OCI-LY3 (cell line): ENCODE measurements around the gene IDH3G.

Experiments
- H2AFZ ChIP-seq: fragments of 200-600, 300-600 bp; shearing (Covaris generic); 2 replicates; pipeline ENCODE4 v1.6.0; 2014; ENCODE audit warnings: antibody characterized with exemption, low read depth, low read length
- H3K27ac ChIP-seq: fragments of 200-600, 300-600 bp; sonication (generic); 2 replicates; pipeline ENCODE4 v1.5.1; 2014; ENCODE audit warnings: mild to moderate bottlenecking, low read length, moderate library complexity, mixed read lengths
- H3K27me3 ChIP-seq: fragments of 200-600, 300-600 bp; sonication (generic); 2 replicates; pipeline ENCODE4 v1.6.1; 2014; ENCODE audit warnings: low read depth, low read length, mixed read lengths
- H3K36me3 ChIP-seq: fragments of 200-600, 300-600 bp; sonication (generic); replicated peaks from 2 replicates; pipeline ENCODE3; 2014; ENCODE audit warnings: low read depth, low read length, mixed read lengths
- H3K4me1 ChIP-seq: fragments of 300-600, 200-600 bp; sonication (generic); 2 replicates; pipeline ENCODE4 v1.6.1; 2014; ENCODE audit warnings: low read length, mixed read lengths
- H3K4me2 ChIP-seq: fragments of 200-600, 300-600 bp; sonication (generic); 2 replicates; pipeline ENCODE4 v1.6.1; 2014; ENCODE audit warnings: low read length, mixed read lengths
- H3K4me3 ChIP-seq: fragments of 300-600, 200-600 bp; sonication (generic); 2 replicates; pipeline ENCODE4 v1.5.1; 2014; ENCODE audit warnings: antibody characterized with exemption, mild to moderate bottlenecking, low read length, moderate library complexity
- H3K79me2 ChIP-seq: fragments of 300-600, 200-600 bp; shearing (Covaris generic); 2 replicates; pipeline ENCODE4 v1.6.1; 2014; ENCODE audit warnings: mild to moderate bottlenecking, low read length, mixed read lengths
- H3K9ac ChIP-seq: fragments of 300-600, 200-600 bp; shearing (Covaris generic); 2 replicates; pipeline ENCODE4 v1.6.0; 2014; ENCODE audit warnings: mild to moderate bottlenecking, low read length, moderate library complexity
- H3K9me3 ChIP-seq: fragments of 200-600, 300-600 bp; shearing (Covaris generic); 2 replicates; pipeline ENCODE4 v1.6.1; 2014; ENCODE audit warnings: low read length, mixed read lengths; ENCODE audit not compliant: insufficient read depth
- H4K20me1 ChIP-seq: fragments of 200-600, 300-600 bp; sonication (generic); 2 replicates; pipeline ENCODE4 v1.6.1; 2016; ENCODE audit warnings: low read length, mixed read lengths; ENCODE audit not compliant: insufficient read depth
- EZH2phosphoT487 ChIP-seq: fragments of 200-600 bp; shearing (Covaris generic); IDR thresholded peaks from 2 replicates; pipeline ENCODE4 v1.6.1; 2018; ENCODE audit warnings: antibody characterized with exemption, mixed run types, low read depth
- TF ChIP-seq, protein P1 (sequence below): fragments of 200-600, 300-600 bp; sonication (generic); IDR thresholded peaks from 2 replicates; pipeline ENCODE4 v1.5.1; 2014; ENCODE audit warnings: antibody characterized with exemption, low read length, low read depth

The IDH3G gene

DNA sequence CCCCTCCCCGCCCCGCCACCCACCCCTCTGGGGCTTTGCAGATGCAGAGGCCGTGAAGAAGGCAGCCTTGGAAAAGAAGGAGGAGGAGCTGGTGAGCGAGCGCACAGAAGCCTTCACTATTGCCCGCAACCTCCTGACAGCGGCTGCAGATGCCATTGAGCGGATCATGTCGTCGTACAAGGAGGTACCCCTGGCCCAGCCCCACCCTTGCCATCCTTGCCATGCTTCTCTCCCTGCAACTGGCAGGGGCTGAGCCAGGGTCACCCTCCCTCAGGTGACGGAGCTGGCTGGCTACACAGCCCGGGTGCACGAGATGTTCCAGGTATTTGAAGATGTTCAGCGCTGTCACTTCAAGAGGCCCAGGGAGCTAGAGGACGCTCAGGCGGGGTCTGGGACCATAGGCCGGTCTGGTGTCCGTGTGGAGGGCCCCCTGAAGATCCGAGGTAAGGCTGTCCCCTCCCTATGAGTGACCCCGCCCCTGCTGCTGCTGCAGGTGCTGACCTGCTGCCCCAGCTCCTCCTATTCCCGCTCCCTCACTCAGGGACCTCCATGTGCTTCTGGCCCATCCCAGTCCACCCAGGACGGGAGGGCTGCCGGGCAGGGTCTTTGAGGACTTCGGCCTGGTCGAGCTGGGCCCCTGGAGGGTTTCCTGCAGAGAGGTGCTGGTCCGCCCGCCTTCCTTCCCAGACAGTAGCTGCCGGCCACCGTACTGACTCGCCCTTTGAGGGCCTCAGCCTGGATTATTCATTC is 57.9 kb downstream of the IDH3G start:
- H2AFZ ChIP-seq = no peak overlapping the region
- TF ChIP-seq, protein P1, sequence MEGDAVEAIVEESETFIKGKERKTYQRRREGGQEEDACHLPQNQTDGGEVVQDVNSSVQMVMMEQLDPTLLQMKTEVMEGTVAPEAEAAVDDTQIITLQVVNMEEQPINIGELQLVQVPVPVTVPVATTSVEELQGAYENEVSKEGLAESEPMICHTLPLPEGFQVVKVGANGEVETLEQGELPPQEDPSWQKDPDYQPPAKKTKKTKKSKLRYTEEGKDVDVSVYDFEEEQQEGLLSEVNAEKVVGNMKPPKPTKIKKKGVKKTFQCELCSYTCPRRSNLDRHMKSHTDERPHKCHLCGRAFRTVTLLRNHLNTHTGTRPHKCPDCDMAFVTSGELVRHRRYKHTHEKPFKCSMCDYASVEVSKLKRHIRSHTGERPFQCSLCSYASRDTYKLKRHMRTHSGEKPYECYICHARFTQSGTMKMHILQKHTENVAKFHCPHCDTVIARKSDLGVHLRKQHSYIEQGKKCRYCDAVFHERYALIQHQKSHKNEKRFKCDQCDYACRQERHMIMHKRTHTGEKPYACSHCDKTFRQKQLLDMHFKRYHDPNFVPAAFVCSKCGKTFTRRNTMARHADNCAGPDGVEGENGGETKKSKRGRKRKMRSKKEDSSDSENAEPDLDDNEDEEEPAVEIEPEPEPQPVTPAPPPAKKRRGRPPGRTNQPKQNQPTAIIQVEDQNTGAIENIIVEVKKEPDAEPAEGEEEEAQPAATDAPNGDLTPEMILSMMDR = no peak
- no peak for TF ChIP-seq EZH2phosphoT487
- H3K36me3 ChIP-seq = peaks cover 14% of the 10 kb centered on the region
- H3K27me3 ChIP-seq = no peaks in the 10 kb centered on the region
- H4K20me1 ChIP-seq = 0 out of 2 replicates have a peak, but pooled peaks cover 2% of the 10 kb centered on the region
- H3K4me3 ChIP-seq = no peak overlapping the region
- H3K27ac ChIP-seq = no peak overlapping the region
- no peaks in the 10 kb centered on the region for H3K79me2 ChIP-seq
- H3K9me3 ChIP-seq = no peaks in the 10 kb centered on the region
- peaks cover 7% of the 10 kb centered on the region for H3K4me1 ChIP-seq
- no peak overlapping the region for H3K9ac ChIP-seq
- no peak overlapping the region for H3K4me2 ChIP-seq
